HEK293T (cell line): ENCODE measurements around the gene CCNQ.

Experiments used
- BHLHE40 ChIP-seq: fragments of 450-650 bp; IDR thresholded peaks from 2 replicates; pipeline ENCODE4 v1.6.1; 2016; ENCODE audit warnings: mild to moderate bottlenecking, moderate library complexity, borderline replicate concordance
- SP1 ChIP-seq: fragments of 450-650 bp; IDR thresholded peaks from 2 replicates; pipeline ENCODE4 v1.6.1; 2017
- SUZ12 ChIP-seq: fragments of 450-650 bp; IDR thresholded peaks from 2 replicates; pipeline ENCODE4 v1.6.1; 2016; ENCODE audit warnings: mild to moderate bottlenecking

- TF ChIP-seq SP1 (no peak), BHLHE40 (no peak), SUZ12 (no peak)
Observed at GRCh38 chrX:153635788-153636668, 37.1 kb upstream of the CCNQ start.
